ENCODE results near the gene WDR1.

GRCh38 chr4:10083861-10084641 lies 32.5 kb downstream of the WDR1 start:
- no peak for TF ChIP-seq CTCF (conservative IDR thresholded peaks at IDR 0.05 in 1 of 2, IDR thresholded peaks at IDR 0.05 in 1 of 2; ENCODE audit: low read depth in 1 of 2, low read length in 2 of 2)
- TF ChIP-seq EZH2 (IDR thresholded peaks at IDR 0.05; ENCODE audit: low read length, missing control alignments): no peak
